Stomach (tissue), 4 donors: ENCODE measurements around the gene VEPH1.

ENCODE experiments used
- CTCF ChIP-seq, 7 experiments: fragments of 450-650 bp in 4 of 7; fragments of 200-600 bp in 3 of 7; sonication (generic) in 3 of 7; IDR thresholded peaks; one replicate each; pipeline ENCODE4 v1.5.1; 2016 to 2019; ENCODE audit warnings: antibody characterized with exemption in 7 of 7, control low read depth in 2 of 7, mild to moderate bottlenecking in 1 of 7
- EP300 ChIP-seq: sonication (generic); formaldehyde crosslinking; IDR thresholded peaks from one replicate; pipeline ENCODE4 v1.6.1; 2017; ENCODE audit warnings: antibody characterized with exemption
- POLR2A ChIP-seq, 4 donors: fragments of 450-650 bp; IDR thresholded peaks; one replicate each; pipeline ENCODE4 v1.6.1; 2016; ENCODE audit warnings: antibody characterized with exemption in 4 of 4, control low read depth in 2 of 4, mild to moderate bottlenecking in 1 of 4, moderate library complexity in 1 of 4
- POLR2AphosphoS5 ChIP-seq, 3 donors: sonication (generic); formaldehyde crosslinking; IDR thresholded peaks; one replicate each; pipeline ENCODE4 v1.6.1; 2016; ENCODE audit warnings: antibody characterized with exemption in 3 of 3

GRCh38 chr3:157479464-157480243, 23.6 kb downstream of the VEPH1 start:
- TF ChIP-seq CTCF (IDR thresholded peaks at IDR 0.05): no peak
- no peak for TF ChIP-seq EP300
- TF ChIP-seq POLR2AphosphoS5 (IDR thresholded peaks at IDR 0.05): no peak
- TF ChIP-seq POLR2A (IDR thresholded peaks at IDR 0.05): no peak
